Fibroblast of lung (primary cell): Measurements from ENCODE around the gene ASB15.

ENCODE experiments used
- EZH2 ChIP-seq: IDR thresholded peaks from 2 replicates; pipeline ENCODE4 v1.5.1; 2012; ENCODE audit warnings: low read length, control low read depth, mild to moderate bottlenecking; ENCODE audit errors: missing control alignments
- TF ChIP-seq, protein P1 (sequence below), 2 donors: IDR thresholded peaks in 1 of 2; conservative IDR thresholded peaks in 1 of 2; 1 replicate in 1 of 2; 2 replicates in 1 of 2; pipeline ENCODE4 v1.5.1; 2011 to 2012; ENCODE audit warnings: low read length in 2 of 2, control low read depth in 1 of 2, inconsistent platforms in 1 of 2, low read depth in 1 of 2, mild to moderate bottlenecking in 1 of 2

DNA sequence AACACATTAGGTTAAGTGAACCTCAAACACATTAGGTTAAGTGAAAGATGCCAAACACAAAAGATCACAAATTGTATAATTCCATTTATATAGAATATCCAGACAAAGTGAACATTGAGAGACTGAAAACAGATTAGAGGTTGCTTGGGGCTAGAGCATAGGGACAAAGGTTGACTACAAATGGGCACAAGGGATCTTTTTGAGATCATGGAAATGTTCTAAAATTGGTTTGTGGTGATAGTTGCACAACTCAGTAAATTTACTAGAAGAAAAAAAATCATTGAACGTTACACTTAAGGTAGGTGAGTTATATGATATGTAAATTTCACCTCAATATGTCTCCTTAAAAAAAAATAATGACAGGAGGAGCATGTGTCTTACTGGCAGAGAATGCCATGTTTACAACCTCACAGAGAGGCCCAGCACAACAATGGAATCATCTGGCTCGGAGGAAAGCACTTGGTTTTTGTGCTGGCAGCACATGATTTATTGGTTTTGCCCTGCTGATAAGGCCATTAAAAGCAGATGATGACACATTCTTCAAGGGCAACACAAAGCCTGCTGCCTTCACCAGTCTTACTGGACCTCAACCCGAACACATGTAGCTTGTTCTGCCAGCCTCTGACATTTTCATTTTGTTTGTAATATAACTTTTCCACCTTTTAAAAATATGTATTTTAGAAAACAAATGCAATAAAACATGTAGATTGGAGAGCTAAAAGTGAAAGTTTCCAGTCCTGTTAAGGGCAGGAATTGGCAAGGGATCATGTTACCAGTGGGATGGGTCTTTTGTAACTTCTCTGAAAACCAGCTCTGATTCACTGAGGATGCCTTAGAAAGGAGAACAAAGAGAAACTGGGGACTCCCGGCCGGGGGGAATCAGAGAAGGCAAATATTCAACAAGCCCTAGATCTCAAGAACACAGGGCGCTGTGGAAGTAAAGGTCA lies 42.1 kb downstream of the ASB15 start:
- TF ChIP-seq, protein P1, sequence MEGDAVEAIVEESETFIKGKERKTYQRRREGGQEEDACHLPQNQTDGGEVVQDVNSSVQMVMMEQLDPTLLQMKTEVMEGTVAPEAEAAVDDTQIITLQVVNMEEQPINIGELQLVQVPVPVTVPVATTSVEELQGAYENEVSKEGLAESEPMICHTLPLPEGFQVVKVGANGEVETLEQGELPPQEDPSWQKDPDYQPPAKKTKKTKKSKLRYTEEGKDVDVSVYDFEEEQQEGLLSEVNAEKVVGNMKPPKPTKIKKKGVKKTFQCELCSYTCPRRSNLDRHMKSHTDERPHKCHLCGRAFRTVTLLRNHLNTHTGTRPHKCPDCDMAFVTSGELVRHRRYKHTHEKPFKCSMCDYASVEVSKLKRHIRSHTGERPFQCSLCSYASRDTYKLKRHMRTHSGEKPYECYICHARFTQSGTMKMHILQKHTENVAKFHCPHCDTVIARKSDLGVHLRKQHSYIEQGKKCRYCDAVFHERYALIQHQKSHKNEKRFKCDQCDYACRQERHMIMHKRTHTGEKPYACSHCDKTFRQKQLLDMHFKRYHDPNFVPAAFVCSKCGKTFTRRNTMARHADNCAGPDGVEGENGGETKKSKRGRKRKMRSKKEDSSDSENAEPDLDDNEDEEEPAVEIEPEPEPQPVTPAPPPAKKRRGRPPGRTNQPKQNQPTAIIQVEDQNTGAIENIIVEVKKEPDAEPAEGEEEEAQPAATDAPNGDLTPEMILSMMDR (conservative IDR thresholded peaks at IDR 0.05 in 1 of 2, IDR thresholded peaks at IDR 0.05 in 1 of 2; ENCODE audit: low read depth in 1 of 2, low read length in 2 of 2), result no peak
- no peak for TF ChIP-seq EZH2
